Measurements from ENCODE around the gene MESP1.

Gene MESP1

DNA sequence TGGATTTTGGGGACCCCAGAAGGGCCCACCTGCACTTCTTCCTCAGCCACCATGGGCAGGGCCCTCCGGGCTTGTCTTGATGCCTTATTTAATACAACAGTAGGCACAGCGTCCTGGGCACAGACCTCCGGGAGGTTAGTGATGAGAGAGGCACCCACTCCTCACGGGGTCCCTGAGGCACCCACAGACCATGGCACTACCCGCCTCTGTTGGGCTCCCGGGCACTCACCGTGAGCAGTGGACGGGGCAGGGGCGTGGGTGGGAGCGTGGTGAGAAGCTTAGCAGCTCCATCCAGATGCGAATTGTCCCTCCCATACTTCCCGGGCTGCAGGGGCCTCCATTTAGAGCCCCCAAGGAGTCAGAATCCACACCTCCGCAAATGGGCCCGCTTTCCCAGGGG is 24.8 kb upstream of the MESP1 start:
- Mint-ChIP-seq H3K4me1 (peaks cover 7% of the 10 kb centered on the region), H3K27me3 (peaks cover 5% of the 10 kb centered on the region), H3K9me3 (no peaks in the 10 kb centered on the region), H3K27ac (no peak overlapping the region), H3K4me3 (no peak overlapping the region), H3K36me3 (no peaks in the 10 kb centered on the region)
- DNase-seq (ENCODE audit: low spot score in 2 of 2) (no peak), ATAC-seq (ENCODE audit: low read depth) (no peak)

- Mint-ChIP-seq H3K36me3 (no peaks in the 10 kb centered on the region), H3K4me3 (no peak overlapping the region), H3K9me3 (no peaks in the 10 kb centered on the region), H3K27ac (no peak overlapping the region), H3K4me1 (no peaks in the 10 kb centered on the region), H3K27me3 (peaks cover 2% of the 10 kb centered on the region)
- DNase-seq (ENCODE audit: low spot score in 2 of 2) (no peak), ATAC-seq (ENCODE audit: low read depth) (no peak)
Measured at GRCh38 chr15:89774492-89774891, 23.4 kb upstream of the MESP1 start.

- DNase-seq (ENCODE audit: low spot score in 2 of 2) = no peak
- no peaks in the 10 kb centered on the region for H3K36me3 Mint-ChIP-seq
- ATAC-seq (ENCODE audit: low read depth) = peak; percentile 63
- no peaks in the 10 kb centered on the region for H3K9me3 Mint-ChIP-seq
- no peaks in the 10 kb centered on the region for H3K4me1 Mint-ChIP-seq
- H3K27ac Mint-ChIP-seq = no peak overlapping the region
- H3K4me3 Mint-ChIP-seq = no peak overlapping the region
- no peaks in the 10 kb centered on the region for H3K27me3 Mint-ChIP-seq
Measured at GRCh38 chr15:89772932-89773583, 22.0 kb upstream of the MESP1 start.

- DNase-seq (ENCODE audit: low spot score in 2 of 2) = no peak
Measured at GRCh38 chr15:89770041-89770440, 19.0 kb upstream of the MESP1 start.

DNA sequence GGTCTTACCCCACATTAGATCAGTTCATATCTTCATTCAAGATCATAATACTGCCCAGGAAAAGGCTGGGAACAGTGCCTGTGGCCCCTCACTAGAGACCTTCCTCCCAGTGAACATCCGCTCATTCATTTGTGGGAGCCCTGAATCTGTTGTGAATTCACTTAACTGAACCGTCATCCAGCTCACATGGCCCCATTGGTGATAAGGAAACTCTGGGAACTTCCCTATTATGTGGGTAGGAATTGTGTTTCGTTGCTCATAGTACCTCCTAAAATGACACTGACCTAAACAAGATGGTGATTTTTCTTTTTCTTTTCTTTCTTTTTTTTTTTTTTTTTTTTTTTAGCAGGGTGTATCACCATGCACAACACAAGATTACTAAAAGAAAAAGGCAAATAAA is 18.3 kb upstream of the MESP1 start:
- Mint-ChIP-seq H3K27me3 (no peaks in the 10 kb centered on the region), H3K4me1 (no peaks in the 10 kb centered on the region), H3K36me3 (no peaks in the 10 kb centered on the region), H3K27ac (no peak overlapping the region), H3K4me3 (no peak overlapping the region), H3K9me3 (no peaks in the 10 kb centered on the region)
- DNase-seq (ENCODE audit: low spot score in 2 of 2) (no peak), ATAC-seq (ENCODE audit: low read depth) (no peak)

More at GRCh38 chr15:89770041-89770440, 19.0 kb upstream of the MESP1 start:
- Mint-ChIP-seq H3K27me3 (no peaks in the 10 kb centered on the region), H3K9me3 (no peaks in the 10 kb centered on the region), H3K4me3 (no peak overlapping the region), H3K36me3 (no peaks in the 10 kb centered on the region), H3K27ac (no peak overlapping the region), H3K4me1 (no peaks in the 10 kb centered on the region)
- ATAC-seq (ENCODE audit: low read depth) = no peak

GRCh38 chr15:89768071-89768500 is 17.0 kb upstream of the MESP1 start:
- no peaks in the 10 kb centered on the region for H3K27me3 Mint-ChIP-seq
- H3K4me1 Mint-ChIP-seq = no peaks in the 10 kb centered on the region
- no peak overlapping the region for H3K4me3 Mint-ChIP-seq
- H3K27ac Mint-ChIP-seq = peak overlapping the region; percentile 2
- H3K9me3 Mint-ChIP-seq = no peaks in the 10 kb centered on the region
- H3K36me3 Mint-ChIP-seq = no peaks in the 10 kb centered on the region
- DNase-seq (ENCODE audit: low spot score in 2 of 2) = no peak
- ATAC-seq (ENCODE audit: low read depth) = no peak

- no peak overlapping the region for H3K4me3 Mint-ChIP-seq
- ATAC-seq (ENCODE audit: low read depth) = no peak
- no peaks in the 10 kb centered on the region for H3K36me3 Mint-ChIP-seq
- no peak overlapping the region for H3K27ac Mint-ChIP-seq
- H3K9me3 Mint-ChIP-seq = no peaks in the 10 kb centered on the region
- DNase-seq (ENCODE audit: low spot score in 2 of 2) = no peak
- H3K4me1 Mint-ChIP-seq = no peaks in the 10 kb centered on the region
- H3K27me3 Mint-ChIP-seq = no peaks in the 10 kb centered on the region
Measured at GRCh38 chr15:89767411-89767915, 16.4 kb upstream of the MESP1 start.

DNA sequence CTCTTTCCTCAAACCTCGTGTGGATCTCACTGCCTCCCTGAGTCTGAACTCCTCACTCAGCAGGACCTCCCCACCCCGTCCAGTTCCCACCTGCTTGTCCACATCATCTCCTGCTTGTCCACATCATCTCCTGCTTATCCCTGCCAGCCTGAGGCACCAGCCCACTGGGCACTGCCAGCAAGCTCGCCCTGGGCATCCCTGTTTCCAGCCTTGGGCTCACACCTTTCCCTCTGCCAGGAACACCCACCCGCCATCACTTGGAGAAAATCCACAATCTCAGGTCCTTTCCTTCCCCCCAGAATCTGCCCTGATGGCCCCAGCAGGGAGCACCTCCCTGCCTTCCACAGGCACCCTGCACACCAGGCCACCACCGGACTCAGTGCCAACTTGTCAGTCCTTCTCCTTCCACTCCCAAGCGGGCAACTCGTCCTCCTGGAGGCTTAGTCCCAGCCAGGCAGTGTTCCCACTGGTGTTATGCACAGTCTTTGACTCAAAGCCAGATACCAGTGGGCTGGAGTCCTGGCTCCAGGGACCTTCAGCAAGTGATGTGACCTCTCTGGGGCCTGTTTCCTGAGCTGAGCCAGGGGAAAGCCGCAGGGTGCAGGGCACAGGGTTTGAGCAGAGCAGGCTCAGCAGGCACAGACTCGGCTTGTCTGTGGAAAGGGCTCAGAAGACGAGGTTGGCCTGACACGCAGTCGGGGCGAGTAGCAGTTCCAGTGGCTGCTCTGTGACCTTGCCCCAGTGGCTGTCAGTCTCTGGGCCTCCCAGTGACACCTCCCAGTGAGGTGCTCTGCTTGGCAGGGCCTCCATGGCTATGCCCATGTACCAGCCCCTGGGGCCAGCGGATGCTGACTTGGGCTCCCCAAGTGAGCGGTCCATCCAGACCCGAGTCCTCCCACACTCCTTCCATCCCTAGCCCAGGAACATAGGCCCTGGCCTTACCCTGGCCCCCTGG is 15.6 kb upstream of the MESP1 start:
- Mint-ChIP-seq H3K27me3 (no peaks in the 10 kb centered on the region), H3K4me1 (no peaks in the 10 kb centered on the region), H3K9me3 (no peaks in the 10 kb centered on the region), H3K4me3 (no peak overlapping the region), H3K27ac (no peak overlapping the region), H3K36me3 (no peaks in the 10 kb centered on the region)
- DNase-seq (ENCODE audit: low spot score in 2 of 2) (no peak), ATAC-seq (ENCODE audit: low read depth) (no peak)

DNA sequence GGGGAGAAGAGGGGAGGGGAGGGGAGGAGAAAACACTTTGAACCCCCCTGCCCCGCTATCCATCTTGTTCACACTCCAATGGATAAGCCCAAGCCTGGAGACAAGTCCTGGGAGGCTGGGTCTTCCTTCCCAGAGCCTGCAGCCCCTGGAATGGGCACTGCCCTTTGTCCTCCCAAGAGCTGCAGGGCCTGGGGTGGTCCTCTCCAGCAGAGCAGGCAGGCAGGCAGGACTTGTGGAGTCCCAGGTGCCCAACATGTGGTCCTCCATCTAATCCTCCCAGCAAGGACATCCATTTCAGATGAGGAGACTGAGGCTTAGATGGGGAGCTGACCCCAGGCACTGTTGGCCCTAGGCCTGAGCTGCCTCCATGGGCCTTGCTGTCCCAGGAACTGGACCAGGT is 14.6 kb upstream of the MESP1 start:
- H3K4me3 Mint-ChIP-seq = no peak overlapping the region
- H3K27ac Mint-ChIP-seq = no peak overlapping the region
- no peaks in the 10 kb centered on the region for H3K36me3 Mint-ChIP-seq
- DNase-seq (ENCODE audit: low spot score in 2 of 2) = no peak
- peaks cover 2% of the 10 kb centered on the region for H3K4me1 Mint-ChIP-seq
- H3K9me3 Mint-ChIP-seq = no peaks in the 10 kb centered on the region
- H3K27me3 Mint-ChIP-seq = no peaks in the 10 kb centered on the region
- ATAC-seq (ENCODE audit: low read depth) = no peak

GRCh38 chr15:89761929-89762328 is 10.9 kb upstream of the MESP1 start:
- Mint-ChIP-seq H3K27ac (no peak overlapping the region), H3K27me3 (no peaks in the 10 kb centered on the region)

GRCh38 chr15:89761009-89761831 is 10.2 kb upstream of the MESP1 start:
- no peaks in the 10 kb centered on the region for H3K36me3 Mint-ChIP-seq
- H3K9me3 Mint-ChIP-seq = no peaks in the 10 kb centered on the region
- no peak for ATAC-seq (ENCODE audit: low read depth)
- H3K4me3 Mint-ChIP-seq = no peak overlapping the region
- no peaks in the 10 kb centered on the region for H3K27me3 Mint-ChIP-seq
- H3K4me1 Mint-ChIP-seq = peaks cover 2% of the 10 kb centered on the region
- DNase-seq (ENCODE audit: low spot score in 2 of 2) = no peak
- H3K27ac Mint-ChIP-seq = no peak overlapping the region

More at GRCh38 chr15:89761929-89762328, 10.9 kb upstream of the MESP1 start:
- Mint-ChIP-seq H3K36me3 (no peaks in the 10 kb centered on the region), H3K4me1 (peaks cover 2% of the 10 kb centered on the region), H3K9me3 (no peaks in the 10 kb centered on the region), H3K4me3 (no peak overlapping the region)
- no peak for DNase-seq (ENCODE audit: low spot score in 2 of 2)
- ATAC-seq (ENCODE audit: low read depth) = no peak

GRCh38 chr15:89760303-89761008 is 9.4 kb upstream of the MESP1 start:
- H3K27ac Mint-ChIP-seq = no peak overlapping the region
- H3K4me3 Mint-ChIP-seq = no peak overlapping the region
- ATAC-seq (ENCODE audit: low read depth) (peak; percentile 80), DNase-seq (ENCODE audit: low spot score in 2 of 2) (peak; percentile 72 to 80)
- peaks cover 2% of the 10 kb centered on the region for H3K4me1 Mint-ChIP-seq
- H3K27me3 Mint-ChIP-seq = peaks cover 2% of the 10 kb centered on the region
- no peaks in the 10 kb centered on the region for H3K36me3 Mint-ChIP-seq
- no peaks in the 10 kb centered on the region for H3K9me3 Mint-ChIP-seq

DNA sequence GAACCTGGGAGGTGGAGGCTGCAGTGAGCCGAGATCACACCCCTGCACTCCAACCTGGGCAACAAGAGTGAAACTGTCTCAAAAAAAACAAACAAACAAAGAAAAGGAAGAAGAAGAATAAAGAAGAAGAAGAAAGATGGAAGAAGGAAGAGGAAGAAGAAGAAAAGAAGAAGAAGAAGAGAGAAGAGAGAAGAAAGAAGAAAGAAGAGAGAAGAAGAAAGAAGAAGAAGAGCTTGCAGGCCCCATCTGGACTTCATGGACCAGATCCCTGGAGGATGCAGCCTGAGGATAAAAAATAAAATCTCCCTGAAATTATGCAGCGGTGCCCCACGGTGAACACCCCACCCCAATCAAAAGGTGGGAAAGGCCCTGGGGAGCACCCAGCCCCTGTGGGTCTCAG is 8.8 kb upstream of the MESP1 start:
- H3K27me3 Mint-ChIP-seq = peaks cover 2% of the 10 kb centered on the region
- no peaks in the 10 kb centered on the region for H3K36me3 Mint-ChIP-seq
- no peak overlapping the region for H3K27ac Mint-ChIP-seq
- H3K9me3 Mint-ChIP-seq = no peaks in the 10 kb centered on the region
- DNase-seq (ENCODE audit: low spot score in 2 of 2) = no peak
- H3K4me1 Mint-ChIP-seq = peaks cover 2% of the 10 kb centered on the region
- ATAC-seq (ENCODE audit: low read depth) = no peak
- no peak overlapping the region for H3K4me3 Mint-ChIP-seq
